BE2C (cell line): ENCODE measurements around the gene TP53BP1.

Source experiments
- DNase-seq: peaks from one replicate; pipeline ENCODE4 v3.0.0-alpha.2; 2020
- H3K27me3 ChIP-seq: fragments of 250-450 bp; sonication (Bioruptor Pico); 2 replicates; pipeline ENCODE4 v1.5.1; 2020; ENCODE audit warnings: mild to moderate bottlenecking
- H3K36me3 ChIP-seq: fragments of 250-450 bp; sonication (Bioruptor Pico); 2 replicates; pipeline ENCODE4 v1.5.1; 2020; ENCODE audit warnings: mild to moderate bottlenecking
- H3K4me1 ChIP-seq: fragments of 250-450 bp; sonication (Bioruptor Pico); 2 replicates; pipeline ENCODE4 v1.5.1; 2020
- H3K4me3 ChIP-seq: 2 replicates; pipeline ENCODE4 v1.5.1; 2011; ENCODE audit warnings: low read depth, low read length
- H3K9me3 ChIP-seq: fragments of 250-450 bp; sonication (Bioruptor Pico); 2 replicates; pipeline ENCODE4 v1.5.1; 2020
- TF ChIP-seq, protein P1 (sequence below): IDR thresholded peaks from 2 replicates; pipeline ENCODE4 v1.5.1; 2012; ENCODE audit warnings: mild to moderate bottlenecking, low read depth, low read length

The TP53BP1 gene

GRCh38 chr15:43420876-43421275 lies 72.1 kb downstream of the TP53BP1 start:
- TF ChIP-seq, protein P1, sequence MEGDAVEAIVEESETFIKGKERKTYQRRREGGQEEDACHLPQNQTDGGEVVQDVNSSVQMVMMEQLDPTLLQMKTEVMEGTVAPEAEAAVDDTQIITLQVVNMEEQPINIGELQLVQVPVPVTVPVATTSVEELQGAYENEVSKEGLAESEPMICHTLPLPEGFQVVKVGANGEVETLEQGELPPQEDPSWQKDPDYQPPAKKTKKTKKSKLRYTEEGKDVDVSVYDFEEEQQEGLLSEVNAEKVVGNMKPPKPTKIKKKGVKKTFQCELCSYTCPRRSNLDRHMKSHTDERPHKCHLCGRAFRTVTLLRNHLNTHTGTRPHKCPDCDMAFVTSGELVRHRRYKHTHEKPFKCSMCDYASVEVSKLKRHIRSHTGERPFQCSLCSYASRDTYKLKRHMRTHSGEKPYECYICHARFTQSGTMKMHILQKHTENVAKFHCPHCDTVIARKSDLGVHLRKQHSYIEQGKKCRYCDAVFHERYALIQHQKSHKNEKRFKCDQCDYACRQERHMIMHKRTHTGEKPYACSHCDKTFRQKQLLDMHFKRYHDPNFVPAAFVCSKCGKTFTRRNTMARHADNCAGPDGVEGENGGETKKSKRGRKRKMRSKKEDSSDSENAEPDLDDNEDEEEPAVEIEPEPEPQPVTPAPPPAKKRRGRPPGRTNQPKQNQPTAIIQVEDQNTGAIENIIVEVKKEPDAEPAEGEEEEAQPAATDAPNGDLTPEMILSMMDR: no peak
- no peaks in the 10 kb centered on the region for H3K4me1 ChIP-seq
- peaks cover 64% of the 10 kb centered on the region for H3K36me3 ChIP-seq
- no peak for DNase-seq
- no peak overlapping the region for H3K4me3 ChIP-seq
- H3K9me3 ChIP-seq: no peaks in the 10 kb centered on the region
- no peaks in the 10 kb centered on the region for H3K27me3 ChIP-seq

- H3K4me1 ChIP-seq: no peaks in the 10 kb centered on the region
- no peaks in the 10 kb centered on the region for H3K9me3 ChIP-seq
- H3K36me3 ChIP-seq: peaks cover 69% of the 10 kb centered on the region
- DNase-seq: peak; percentile 22
- H3K27me3 ChIP-seq: no peaks in the 10 kb centered on the region
- no peak overlapping the region for H3K4me3 ChIP-seq
- TF ChIP-seq, protein P1: no peak
Observed at GRCh38 chr15:43420435-43420834, 72.5 kb downstream of the TP53BP1 start.

GRCh38 chr15:43414196-43414595 lies 78.8 kb downstream of the TP53BP1 start:
- Histone ChIP-seq H3K9me3 (no peaks in the 10 kb centered on the region), H3K4me1 (no peaks in the 10 kb centered on the region; the same call in 1 of the 2 replicates), H3K36me3 (peaks cover 82% of the 10 kb centered on the region), H3K4me3 (no peak overlapping the region), H3K27me3 (no peaks in the 10 kb centered on the region)
- TF ChIP-seq, protein P1: no peak
- no peak for DNase-seq

GRCh38 chr15:43412096-43412495 lies 80.9 kb downstream of the TP53BP1 start:
- Histone ChIP-seq H3K4me3 (no peak overlapping the region), H3K9me3 (no peaks in the 10 kb centered on the region), H3K36me3 (peaks cover 90% of the 10 kb centered on the region), H3K27me3 (no peaks in the 10 kb centered on the region), H3K4me1 (peaks cover 6% of the 10 kb centered on the region)
- DNase-seq: no peak
- TF ChIP-seq, protein P1: no peak

GRCh38 chr15:43410572-43411214 lies 82.3 kb downstream of the TP53BP1 start:
- Histone ChIP-seq H3K27me3 (no peaks in the 10 kb centered on the region), H3K4me1 (peaks cover 12% of the 10 kb centered on the region), H3K4me3 (no peak overlapping the region), H3K9me3 (no peaks in the 10 kb centered on the region), H3K36me3 (peaks cover 82% of the 10 kb centered on the region)
- no peak for DNase-seq
- TF ChIP-seq, protein P1: no peak

GRCh38 chr15:43408789-43409188 lies 84.2 kb downstream of the TP53BP1 start:
- peaks cover 83% of the 10 kb centered on the region for H3K36me3 ChIP-seq
- TF ChIP-seq, protein P1: no peak
- H3K4me1 ChIP-seq: peaks cover 12% of the 10 kb centered on the region
- peak; percentile 42 for DNase-seq
- no peaks in the 10 kb centered on the region for H3K27me3 ChIP-seq
- no peaks in the 10 kb centered on the region for H3K9me3 ChIP-seq
- H3K4me3 ChIP-seq: no peak overlapping the region
